Stomach smooth muscle (tissue), 2 donors: ENCODE results near the gene PRAMEF12.
"Not testable (repeated sequence)": the region's sequence is repeated elsewhere in the genome, so short reads cannot be mapped to it uniquely, and the experiment has no call there.

ENCODE experiments used
- H3K27ac ChIP-seq: one replicate; pipeline ENCODE4 v1.7.0; 2013; ENCODE audit warnings: mild to moderate bottlenecking, low read length, inconsistent platforms
- H3K27me3 ChIP-seq, 2 donors: one replicate each; pipeline ENCODE4 v1.7.0; 2013; ENCODE audit warnings: low read length in 2 of 2; ENCODE audit not compliant: insufficient read depth in 2 of 2, control insufficient read depth in 1 of 2
- H3K36me3 ChIP-seq, 2 donors: one replicate each; pipeline ENCODE4 v1.7.0; 2013; ENCODE audit warnings: low read length in 2 of 2; ENCODE audit not compliant: control insufficient read depth in 2 of 2, insufficient read depth in 2 of 2
- H3K4me1 ChIP-seq: one replicate; pipeline ENCODE4 v1.7.0; 2013; ENCODE audit warnings: low read length; ENCODE audit not compliant: control insufficient read depth, insufficient read depth
- H3K4me3 ChIP-seq, 2 donors: one replicate each; pipeline ENCODE4 v1.7.0; 2013; ENCODE audit warnings: low read length in 2 of 2
- H3K9ac ChIP-seq, 2 donors: one replicate each; pipeline ENCODE4 v1.7.0; 2013; ENCODE audit warnings: low read length in 2 of 2, mild to moderate bottlenecking in 1 of 2
- H3K9me3 ChIP-seq, 2 donors: one replicate each; pipeline ENCODE4 v1.7.0; 2013; ENCODE audit warnings: low read length in 2 of 2; ENCODE audit not compliant: control insufficient read depth in 2 of 2
- donor health status: healthy.
- donor health status: Pancreatic carcinoma.

Gene PRAMEF12

DNA sequence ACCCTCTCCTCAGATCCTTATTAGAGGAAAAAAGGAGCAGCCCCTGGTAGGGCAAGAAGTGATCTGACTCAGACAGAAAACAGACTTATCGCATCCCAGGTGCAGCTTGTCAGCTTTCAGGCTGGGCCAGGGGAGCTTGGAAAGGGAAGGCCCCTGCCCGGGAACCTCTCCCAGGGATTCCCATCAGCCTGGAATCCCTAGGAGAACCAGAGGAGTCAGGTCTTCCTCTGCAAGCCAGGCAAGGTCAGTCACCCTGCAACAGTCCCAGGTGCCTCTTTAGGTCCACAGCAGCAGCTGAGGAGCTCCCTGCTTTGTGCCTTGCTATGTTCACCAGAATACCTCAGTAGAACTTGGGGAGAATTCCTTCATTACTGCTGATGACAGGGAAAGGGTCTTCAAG lies 2.9 kb upstream of the PRAMEF12 start:
- Histone ChIP-seq H3K36me3 (no peaks in the 10 kb centered on the region), H3K27ac (no peak overlapping the region), H3K4me1 (no peaks in the 10 kb centered on the region), H3K27me3 (peaks cover 0 to 10% of the 10 kb centered on the region in 2 donors), H3K4me3 (no peak overlapping the region), H3K9me3 (peaks cover 0 to 2% of the 10 kb centered on the region in 2 donors), H3K9ac (no peak overlapping the region)

DNA sequence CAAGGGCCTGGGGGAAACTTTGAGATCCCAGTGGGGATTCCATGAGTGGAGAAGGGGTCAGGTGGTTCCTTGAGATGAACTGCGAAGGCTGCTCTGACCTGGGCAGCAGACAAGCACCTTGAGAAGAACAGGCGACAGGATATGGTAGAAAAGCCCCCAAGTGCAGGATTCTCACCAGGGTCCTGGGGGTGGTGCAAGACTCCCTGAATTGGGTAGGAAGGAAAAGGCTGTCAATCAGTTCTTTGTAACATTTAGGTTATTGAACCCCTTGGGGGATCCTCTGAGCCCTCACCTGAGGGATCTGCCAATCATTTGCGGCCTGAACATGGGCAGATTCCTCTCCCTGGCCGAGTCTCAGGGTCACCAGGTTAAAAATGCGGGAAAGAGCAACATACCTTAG lies 2.4 kb upstream of the PRAMEF12 start:
- H3K27ac ChIP-seq = no peak overlapping the region
- H3K36me3 ChIP-seq = no peaks in the 10 kb centered on the region
- H3K9me3 ChIP-seq = peaks cover 0 to 2% of the 10 kb centered on the region in 2 donors
- no peak overlapping the region for H3K4me3 ChIP-seq
- no peaks in the 10 kb centered on the region for H3K4me1 ChIP-seq
- H3K27me3 ChIP-seq = peaks cover 0 to 11% of the 10 kb centered on the region in 2 donors
- no peak overlapping the region for H3K9ac ChIP-seq

DNA sequence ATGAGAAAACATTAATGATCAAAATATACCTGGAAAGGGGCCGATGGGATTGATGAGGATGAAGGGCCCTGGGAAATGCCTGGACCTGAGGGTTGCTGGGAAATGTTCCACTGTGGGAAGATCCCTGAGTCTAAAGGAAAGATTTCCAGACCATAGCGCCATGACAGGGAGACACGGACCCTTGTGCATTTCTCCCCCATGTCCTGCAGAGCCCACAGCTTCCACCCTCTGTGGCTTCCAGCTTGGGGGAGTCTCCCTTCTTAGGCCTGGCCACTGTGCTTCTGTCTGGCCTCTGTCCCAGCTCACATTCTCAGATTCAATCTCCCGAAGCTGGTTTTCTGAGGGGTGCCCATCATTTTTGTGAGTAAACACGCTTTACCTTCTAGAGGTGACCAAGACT lies 1.0 kb upstream of the PRAMEF12 start:
- Histone ChIP-seq H3K27ac (no peak overlapping the region), H3K4me1 (no peaks in the 10 kb centered on the region), H3K36me3 (no peaks in the 10 kb centered on the region), H3K9ac (no peak overlapping the region), H3K27me3 (peaks cover 0 to 14% of the 10 kb centered on the region in 2 donors), H3K9me3 (peaks cover 0 to 2% of the 10 kb centered on the region in 2 donors), H3K4me3 (no peak overlapping the region)

DNA sequence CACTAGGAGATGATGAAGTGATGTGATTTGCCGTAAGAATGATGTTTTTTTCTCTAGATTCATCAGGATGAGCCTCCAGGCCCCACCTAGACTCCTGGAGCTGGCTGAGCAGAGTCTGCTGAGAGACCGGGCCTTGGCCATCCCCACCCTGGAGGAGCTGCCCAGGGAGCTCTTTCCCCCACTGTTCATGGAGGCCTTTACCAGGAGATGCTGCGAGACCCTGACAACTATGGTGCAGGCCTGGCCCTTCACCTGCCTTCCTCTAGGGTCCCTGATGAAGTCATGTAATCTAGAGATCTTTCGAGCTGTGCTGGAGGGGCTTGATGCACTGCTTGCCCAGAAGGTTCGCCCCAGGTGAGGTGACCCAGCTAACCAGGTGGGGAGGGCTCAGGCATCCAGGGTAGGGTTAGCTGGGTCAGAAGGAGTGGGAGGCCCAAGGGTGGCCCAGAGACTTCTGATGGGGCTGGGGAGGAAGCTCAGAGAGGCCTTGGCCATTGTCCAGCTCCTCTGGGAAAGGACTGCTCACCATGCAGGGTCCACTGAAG lies 1.3 kb downstream of the PRAMEF12 start:
- Histone ChIP-seq H3K27ac (no peak overlapping the region), H3K4me1 (no peaks in the 10 kb centered on the region)

DNA sequence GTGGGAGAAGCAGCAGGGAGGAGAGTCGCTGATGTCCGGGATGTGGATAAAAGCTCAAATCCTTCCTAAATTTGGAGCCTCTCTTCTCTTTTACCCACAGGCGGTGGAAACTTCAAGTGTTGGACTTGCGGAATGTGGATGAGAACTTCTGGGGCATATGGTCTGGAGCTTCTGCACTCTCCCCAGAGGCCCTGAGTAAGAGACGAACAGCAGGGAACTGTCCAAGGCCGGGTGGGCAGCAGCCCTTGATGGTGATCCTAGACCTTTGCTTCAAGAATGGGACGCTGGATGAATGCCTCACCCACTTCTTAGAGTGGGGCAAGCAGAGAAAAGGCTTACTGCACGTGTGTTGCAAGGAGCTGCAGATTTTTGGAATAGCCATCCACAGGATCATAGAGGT lies 1.9 kb downstream of the PRAMEF12 start:
- H3K4me1 ChIP-seq = no peaks in the 10 kb centered on the region
- no peak overlapping the region for H3K9ac ChIP-seq
- no peaks in the 10 kb centered on the region for H3K36me3 ChIP-seq
- no peak overlapping the region for H3K27ac ChIP-seq
- H3K9me3 ChIP-seq = peaks cover 0 to 2% of the 10 kb centered on the region in 2 donors
- H3K4me3 ChIP-seq = no peak overlapping the region
- H3K27me3 ChIP-seq = peaks cover 0 to 14% of the 10 kb centered on the region in 2 donors

More for the DNA sequence above, 1.3 kb downstream of the PRAMEF12 start:
- Histone ChIP-seq H3K36me3 (no peaks in the 10 kb centered on the region), H3K27me3 (peaks cover 0 to 14% of the 10 kb centered on the region in 2 donors), H3K9ac (no peak overlapping the region), H3K9me3 (peaks cover 0 to 2% of the 10 kb centered on the region in 2 donors), H3K4me3 (no peak overlapping the region)

DNA sequence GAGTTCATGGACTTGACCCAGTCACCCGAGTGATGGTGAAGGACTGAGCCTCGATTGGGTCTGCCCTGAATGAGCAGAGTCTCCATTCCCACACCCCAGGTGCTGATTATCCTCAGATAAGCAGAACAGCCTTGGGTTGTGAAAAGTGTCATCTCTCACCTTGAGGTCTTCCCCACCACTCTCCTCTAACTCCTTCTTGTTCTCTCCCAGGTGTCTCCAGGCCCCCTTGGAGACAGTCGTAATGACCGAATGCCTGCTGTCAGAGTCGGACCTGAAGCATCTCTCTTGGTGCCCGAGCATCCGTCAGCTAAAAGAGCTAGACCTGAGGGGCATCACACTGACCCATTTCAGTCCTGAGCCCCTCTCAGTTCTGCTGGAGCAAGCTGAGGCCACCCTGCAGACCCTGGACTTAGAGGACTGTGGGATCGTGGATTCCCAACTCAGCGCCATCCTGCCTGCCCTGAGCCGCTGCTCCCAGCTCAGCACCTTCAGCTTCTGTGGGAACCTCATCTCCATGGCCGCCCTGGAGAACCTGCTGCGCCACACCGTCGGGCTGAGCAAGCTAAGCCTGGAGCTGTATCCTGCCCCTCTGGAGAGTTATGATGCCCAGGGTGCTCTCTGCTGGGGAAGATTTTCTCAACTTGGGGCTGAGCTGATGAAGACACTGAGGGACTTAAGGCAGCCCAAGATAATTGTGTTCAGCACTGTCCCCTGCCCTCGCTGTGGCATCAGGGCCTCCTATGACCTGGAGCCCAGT lies 3.4 kb downstream of the PRAMEF12 start:
- Histone ChIP-seq H3K27me3 (peaks cover 0 to 6% of the 10 kb centered on the region in 2 donors), H3K4me3 (no peak overlapping the region), H3K9me3 (peaks cover 0 to 2% of the 10 kb centered on the region in 2 donors), H3K27ac (no peak overlapping the region), H3K4me1 (no peaks in the 10 kb centered on the region), H3K9ac (no peak overlapping the region), H3K36me3 (no peaks in the 10 kb centered on the region)

DNA sequence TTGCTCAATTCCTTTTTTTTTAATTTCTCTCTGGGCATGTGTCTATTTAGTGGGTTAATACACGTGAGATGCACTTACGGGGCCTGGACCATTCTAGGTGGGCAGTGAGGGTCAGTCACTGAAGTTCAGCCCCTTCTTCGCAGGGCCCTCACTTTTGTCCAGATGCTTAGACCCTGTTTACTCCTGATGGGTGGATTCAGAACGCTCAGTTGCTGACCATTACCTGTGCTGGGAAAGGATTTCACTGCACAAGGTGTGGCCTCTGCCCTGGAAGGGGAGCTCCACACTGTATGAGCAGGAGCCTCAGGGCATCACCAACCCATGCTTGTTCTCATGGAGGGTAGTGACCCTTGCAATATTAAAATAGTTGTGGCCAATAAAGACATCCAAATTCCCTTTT lies 4.5 kb downstream of the PRAMEF12 start:
- peaks cover 0 to 4% of the 10 kb centered on the region in 2 donors for H3K27me3 ChIP-seq
- H3K4me1 ChIP-seq = no peaks in the 10 kb centered on the region
- no peak overlapping the region for H3K27ac ChIP-seq
- H3K9ac ChIP-seq = no peak overlapping the region
- peaks cover 0 to 2% of the 10 kb centered on the region in 2 donors for H3K9me3 ChIP-seq
- H3K36me3 ChIP-seq = no peaks in the 10 kb centered on the region
- no peak overlapping the region for H3K4me3 ChIP-seq

DNA sequence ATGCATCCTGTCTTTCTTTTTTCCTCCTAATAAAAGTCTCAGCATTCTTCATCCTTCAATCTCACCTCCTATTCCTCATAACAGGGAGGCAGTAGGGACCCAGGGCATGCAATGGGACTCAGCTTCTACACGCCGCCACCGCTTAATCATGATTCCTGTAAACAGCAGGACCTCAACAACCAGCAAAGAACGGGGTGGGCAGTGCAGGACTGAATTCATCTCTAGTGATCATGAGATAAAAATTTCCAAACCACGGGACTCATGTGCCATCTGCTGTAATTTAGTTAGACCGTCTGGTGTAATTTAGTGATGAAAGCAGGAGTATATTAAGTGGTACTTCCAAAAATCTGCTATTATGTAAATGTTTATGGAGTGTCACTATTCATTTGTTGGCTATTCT lies 5.4 kb downstream of the PRAMEF12 start:
- Histone ChIP-seq H3K9me3 (peaks cover 0 to 6% of the 10 kb centered on the region in 2 donors), H3K27me3 (peaks cover 0 to 4% of the 10 kb centered on the region in 2 donors), H3K36me3 (no peaks in the 10 kb centered on the region), H3K27ac (no peak overlapping the region), H3K4me3 (no peak overlapping the region), H3K9ac (no peak overlapping the region), H3K4me1 (no peaks in the 10 kb centered on the region)

DNA sequence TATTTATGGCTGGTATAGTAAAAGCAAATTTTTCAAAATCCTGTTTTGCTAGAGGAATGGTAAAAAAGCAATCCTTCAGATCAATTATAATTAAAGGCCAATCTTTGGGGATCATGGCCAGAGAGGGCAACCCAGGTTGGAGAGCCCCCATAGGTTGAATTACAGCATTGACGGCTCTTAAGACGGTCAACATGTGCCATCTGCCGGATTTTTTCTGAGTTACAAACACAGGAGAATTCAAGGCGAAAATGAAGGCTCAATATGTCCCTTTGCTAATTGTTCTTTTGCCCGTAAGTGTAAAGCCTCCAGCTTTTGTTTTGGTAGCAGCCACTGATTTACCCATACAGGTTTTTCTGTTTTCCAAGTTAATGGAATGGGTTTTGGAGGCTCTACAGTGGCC lies 8.0 kb downstream of the PRAMEF12 start:
- not testable (repeated sequence) for H3K9me3 ChIP-seq, H3K27ac ChIP-seq, H3K4me3 ChIP-seq, H3K9ac ChIP-seq, H3K27me3 ChIP-seq, H3K36me3 ChIP-seq, H3K4me1 ChIP-seq

DNA sequence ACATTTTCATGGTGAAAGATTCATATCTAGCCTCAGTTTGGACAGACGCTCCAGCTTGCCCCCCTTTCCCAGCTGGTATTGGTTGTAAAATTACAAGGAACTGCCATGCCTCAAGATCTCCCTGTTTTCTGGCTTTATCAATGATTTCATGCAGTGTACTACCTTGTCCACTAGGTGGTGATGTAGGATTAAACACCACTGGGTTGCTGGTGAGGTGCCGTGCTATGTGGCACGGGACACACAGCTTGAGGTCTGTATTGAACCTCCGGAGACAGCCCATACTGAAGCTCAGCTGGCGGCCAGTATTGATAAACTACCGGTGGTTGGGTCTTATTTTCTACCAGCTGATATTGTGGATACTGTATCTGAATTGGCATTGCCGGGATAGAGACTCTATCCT lies 10.2 kb downstream of the PRAMEF12 start:
- H3K4me1 ChIP-seq, H3K27ac ChIP-seq, H3K36me3 ChIP-seq, H3K9ac ChIP-seq, H3K27me3 ChIP-seq, H3K9me3 ChIP-seq, H3K4me3 ChIP-seq: not testable (repeated sequence)

DNA sequence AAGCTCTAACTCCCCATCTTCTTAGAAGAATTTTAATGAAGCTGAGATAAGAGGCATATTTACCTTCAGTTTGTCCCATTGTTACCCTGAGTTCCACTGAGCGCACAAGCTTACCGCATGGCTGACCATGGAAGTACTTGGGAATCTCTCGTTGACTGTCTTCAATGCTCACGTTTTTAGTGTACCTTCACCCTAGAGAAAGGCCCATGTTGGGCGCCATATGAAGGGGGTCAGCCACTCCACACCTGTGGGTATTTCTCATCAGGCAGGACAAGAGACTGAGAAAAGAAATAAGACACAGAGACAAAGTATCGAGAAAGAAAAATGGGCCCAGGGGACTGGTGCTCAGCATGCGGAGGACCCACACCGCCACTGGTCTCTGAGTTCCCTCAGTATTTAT lies 11.2 kb downstream of the PRAMEF12 start:
- H3K27ac ChIP-seq, H3K36me3 ChIP-seq, H3K9me3 ChIP-seq, H3K4me1 ChIP-seq, H3K4me3 ChIP-seq, H3K27me3 ChIP-seq, H3K9ac ChIP-seq: not testable (repeated sequence)
